NB4 (cell line): ENCODE data around the gene COASY.

Experiments
- POLR2A ChIP-seq: IDR thresholded peaks from 2 replicates; pipeline ENCODE4 v1.6.1; 2011; ENCODE audit warnings: mild to moderate bottlenecking; ENCODE audit not compliant: insufficient read length; ENCODE audit errors: extremely low read depth
- TF ChIP-seq, protein P1 (sequence below): IDR thresholded peaks from one replicate; pipeline ENCODE4 v1.5.1; 2012; ENCODE audit warnings: low read depth, low read length
- TF ChIP-seq, protein P2 (sequence below): IDR thresholded peaks from 2 replicates; pipeline ENCODE4 v1.6.1; 2011; ENCODE audit warnings: low read depth, low read length

DNA sequence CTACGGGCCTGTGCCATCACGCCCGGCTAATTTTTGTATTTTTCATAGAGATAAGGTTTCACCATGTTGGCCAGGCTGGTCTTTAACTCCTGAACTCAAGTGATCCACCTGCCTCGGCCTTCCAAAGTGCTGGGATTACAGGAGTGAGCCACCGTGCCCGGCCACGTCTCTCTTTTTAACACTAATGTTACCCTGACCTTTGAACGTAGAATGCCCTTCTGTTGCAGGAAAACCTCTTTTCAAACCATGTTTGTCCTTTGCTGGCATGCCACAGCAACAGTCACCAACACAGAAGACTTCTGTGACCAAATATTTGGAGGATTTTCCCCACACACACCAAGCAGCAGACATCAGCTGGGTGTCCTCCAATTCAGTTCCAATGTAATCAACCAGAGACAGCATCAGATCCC is 17.1 kb upstream of the COASY start:
- TF ChIP-seq, protein P1, sequence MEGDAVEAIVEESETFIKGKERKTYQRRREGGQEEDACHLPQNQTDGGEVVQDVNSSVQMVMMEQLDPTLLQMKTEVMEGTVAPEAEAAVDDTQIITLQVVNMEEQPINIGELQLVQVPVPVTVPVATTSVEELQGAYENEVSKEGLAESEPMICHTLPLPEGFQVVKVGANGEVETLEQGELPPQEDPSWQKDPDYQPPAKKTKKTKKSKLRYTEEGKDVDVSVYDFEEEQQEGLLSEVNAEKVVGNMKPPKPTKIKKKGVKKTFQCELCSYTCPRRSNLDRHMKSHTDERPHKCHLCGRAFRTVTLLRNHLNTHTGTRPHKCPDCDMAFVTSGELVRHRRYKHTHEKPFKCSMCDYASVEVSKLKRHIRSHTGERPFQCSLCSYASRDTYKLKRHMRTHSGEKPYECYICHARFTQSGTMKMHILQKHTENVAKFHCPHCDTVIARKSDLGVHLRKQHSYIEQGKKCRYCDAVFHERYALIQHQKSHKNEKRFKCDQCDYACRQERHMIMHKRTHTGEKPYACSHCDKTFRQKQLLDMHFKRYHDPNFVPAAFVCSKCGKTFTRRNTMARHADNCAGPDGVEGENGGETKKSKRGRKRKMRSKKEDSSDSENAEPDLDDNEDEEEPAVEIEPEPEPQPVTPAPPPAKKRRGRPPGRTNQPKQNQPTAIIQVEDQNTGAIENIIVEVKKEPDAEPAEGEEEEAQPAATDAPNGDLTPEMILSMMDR, result no peak
- no peak for TF ChIP-seq POLR2A
- TF ChIP-seq, protein P2, sequence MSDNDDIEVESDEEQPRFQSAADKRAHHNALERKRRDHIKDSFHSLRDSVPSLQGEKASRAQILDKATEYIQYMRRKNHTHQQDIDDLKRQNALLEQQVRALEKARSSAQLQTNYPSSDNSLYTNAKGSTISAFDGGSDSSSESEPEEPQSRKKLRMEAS, result no peak
